Measurements from ENCODE around the gene ZFP36L1. TPM values are rescaled to one million over a fixed set of nuclear protein-coding genes. Genes with fewer than 3 reads are reported as not detected.

The ZFP36L1 gene
- total RNA-seq, 1 experiment from 2014 or later = 39.7 TPM

GRCh38 chr14:68739701-68740100 lies 53.2 kb downstream of the ZFP36L1 start:
- no peak for DNase-seq (ENCODE audit: low spot score)

- no peak for DNase-seq (ENCODE audit: low spot score)
Observed at GRCh38 chr14:68738559-68738958, 54.3 kb downstream of the ZFP36L1 start.

Other genes with a start within 250 kb of the ZFP36L1 start
- 146 and 148 TPM in 2 replicates for gene ACTN1, start 186.2 kb upstream of the ZFP36L1 start, total RNA-seq (2014; rRNA removed; shearing (Covaris generic))